Stimulated activated CD8-positive, alpha-beta memory T cell treated with anti-CD3 and anti-CD28 coated beads, Interleukin-4, amount 100 ng/mL, for 48 hours (primary cell): Measurements from ENCODE around the gene NLRP11.

ENCODE experiments used
- DNase-seq: peaks from one replicate; pipeline ENCODE4 v3.0.0-alpha.2; 2020

The NLRP11 gene

DNA sequence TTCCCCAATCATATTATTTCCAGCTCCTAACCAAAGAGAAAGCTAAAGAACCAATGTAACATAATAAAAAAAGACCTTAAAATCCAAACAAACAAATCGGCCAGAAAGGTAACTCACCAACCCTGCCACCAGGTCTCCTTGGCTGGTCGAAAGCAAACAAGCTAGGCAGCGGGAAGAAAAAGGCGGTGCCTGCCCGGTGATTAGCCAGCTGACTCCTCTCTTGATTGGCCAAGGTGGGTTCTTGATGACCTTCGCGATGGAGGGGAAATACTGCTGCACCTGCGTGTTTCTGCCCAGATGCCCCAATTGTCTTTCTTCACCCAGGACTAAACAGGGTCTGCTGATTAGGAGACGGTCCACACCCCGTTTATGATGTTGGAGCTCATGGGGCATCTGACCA, at the start of gene NLRP11:
Gene NLRP11 (minus strand): TSS at position 154 of the 400 bp plus-strand sequence. CDS start 13,825 bp downstream, outside the sequence.
- DNase-seq = no peak

DNA sequence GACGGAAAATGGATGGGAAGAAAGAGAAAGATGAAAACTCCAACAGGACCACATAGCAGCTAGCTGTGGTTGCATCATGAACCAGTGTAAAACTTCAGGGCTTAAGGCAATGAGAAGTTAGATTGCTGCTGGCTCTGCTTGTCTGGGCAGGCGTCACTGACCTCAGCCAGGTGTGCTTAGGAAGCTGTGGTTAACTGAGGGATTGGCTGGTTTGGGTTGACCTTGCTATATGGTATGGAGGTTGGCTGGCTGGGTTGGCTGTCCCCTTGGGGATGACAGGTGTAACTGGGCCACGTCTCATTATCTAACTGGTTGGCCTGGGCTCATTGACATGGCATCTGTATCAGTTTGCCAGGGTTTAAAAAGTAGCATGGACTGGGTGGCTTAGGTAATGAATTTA, 45.4 kb upstream of the NLRP11 start:
- no peak for DNase-seq

DNA sequence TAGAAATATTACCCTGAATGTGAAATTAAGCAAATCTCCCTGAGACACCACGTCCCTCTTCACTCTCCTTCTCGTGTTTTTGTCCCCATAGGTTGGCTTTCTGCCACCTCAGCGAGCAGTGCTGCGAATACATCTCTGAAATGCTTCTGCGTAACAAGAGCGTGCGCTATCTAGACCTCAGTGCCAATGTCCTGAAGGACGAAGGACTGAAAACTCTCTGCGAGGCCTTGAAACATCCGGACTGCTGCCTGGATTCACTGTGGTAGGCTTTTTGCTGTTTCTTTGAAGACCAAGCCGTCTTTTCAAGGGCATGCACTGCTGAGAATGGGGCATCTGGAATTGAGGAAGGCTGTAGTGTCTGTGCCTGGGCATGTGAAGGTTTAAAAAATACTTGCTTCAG, 38.9 kb upstream of the NLRP11 start:
- no peak for DNase-seq

DNA sequence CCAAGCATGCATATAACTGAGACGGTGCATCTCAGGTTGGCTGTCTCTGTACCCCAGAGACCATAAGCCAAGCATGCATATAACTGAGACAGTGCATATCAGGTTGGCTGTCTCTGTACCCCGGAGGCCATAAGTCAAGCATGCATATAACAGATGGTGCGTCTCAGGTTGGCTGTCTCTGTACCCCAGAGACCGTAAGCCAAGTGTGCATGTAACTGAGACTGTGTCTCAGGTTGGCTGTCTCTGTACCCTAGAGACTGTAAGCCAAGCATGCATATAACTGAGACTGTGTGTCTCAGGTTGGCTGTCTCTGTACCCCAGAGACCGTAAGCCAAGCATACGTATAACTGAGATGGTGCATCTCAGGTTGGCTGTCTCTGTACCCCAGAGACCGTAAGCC, 35.3 kb upstream of the NLRP11 start:
- DNase-seq = no peak

DNA sequence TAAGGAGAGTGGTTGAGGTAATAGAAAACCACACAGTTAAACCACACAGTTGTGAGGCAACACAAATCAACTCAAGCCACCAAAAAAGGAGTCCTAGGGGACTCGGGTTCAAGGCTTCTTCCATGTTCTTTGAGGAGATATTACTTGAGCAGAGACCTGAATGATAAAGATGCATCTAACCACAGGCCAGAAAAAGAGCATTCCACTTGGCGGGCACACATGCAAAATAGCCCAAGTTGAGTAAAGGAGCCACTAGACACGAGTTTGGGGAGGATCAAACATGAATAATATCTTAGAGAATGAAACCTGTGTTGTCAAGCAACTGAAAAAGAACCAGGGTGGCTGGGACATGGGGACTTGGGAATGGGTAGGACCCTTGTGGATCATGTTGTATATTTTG, 34.7 kb upstream of the NLRP11 start:
- no peak for DNase-seq

DNA sequence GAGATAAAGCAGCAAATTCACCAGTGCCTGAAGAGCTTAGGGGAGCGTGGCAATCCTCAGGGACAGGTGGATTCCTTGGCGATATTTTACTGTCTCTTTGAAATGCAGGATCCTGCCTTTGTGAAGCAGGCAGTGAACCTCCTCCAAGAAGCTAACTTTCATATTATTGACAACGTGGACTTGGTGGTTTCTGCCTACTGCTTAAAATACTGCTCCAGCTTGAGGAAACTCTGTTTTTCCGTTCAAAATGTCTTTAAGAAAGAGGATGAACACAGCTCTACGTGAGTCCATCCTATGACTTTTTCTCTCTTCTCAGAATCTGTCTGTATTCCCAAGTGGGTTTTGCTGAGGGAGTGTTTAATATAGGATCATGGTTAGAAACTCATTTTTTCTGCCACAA, 27.2 kb upstream of the NLRP11 start:
- DNase-seq = no peak

DNA sequence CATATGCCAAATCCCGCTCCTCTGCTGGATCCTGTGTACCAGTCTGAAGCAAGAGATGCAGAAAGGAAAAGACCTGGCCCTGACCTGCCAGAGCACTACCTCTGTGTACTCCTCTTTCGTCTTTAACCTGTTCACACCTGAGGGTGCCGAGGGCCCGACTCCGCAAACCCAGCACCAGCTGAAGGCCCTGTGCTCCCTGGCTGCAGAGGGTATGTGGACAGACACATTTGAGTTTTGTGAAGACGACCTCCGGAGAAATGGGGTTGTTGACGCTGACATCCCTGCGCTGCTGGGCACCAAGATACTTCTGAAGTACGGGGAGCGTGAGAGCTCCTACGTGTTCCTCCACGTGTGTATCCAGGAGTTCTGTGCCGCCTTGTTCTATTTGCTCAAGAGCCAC, 26.6 kb upstream of the NLRP11 start:
- no peak for DNase-seq

DNA sequence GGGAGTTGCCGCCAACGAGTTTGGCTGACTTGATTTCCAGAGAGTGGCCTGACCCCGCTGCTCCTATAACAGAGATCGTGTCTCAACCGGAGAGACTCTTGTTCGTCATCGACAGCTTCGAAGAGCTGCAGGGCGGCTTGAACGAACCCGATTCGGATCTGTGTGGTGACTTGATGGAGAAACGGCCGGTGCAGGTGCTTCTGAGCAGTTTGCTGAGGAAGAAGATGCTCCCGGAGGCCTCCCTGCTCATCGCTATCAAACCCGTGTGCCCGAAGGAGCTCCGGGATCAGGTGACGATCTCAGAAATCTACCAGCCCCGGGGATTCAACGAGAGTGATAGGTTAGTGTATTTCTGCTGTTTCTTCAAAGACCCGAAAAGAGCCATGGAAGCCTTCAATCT, 26.2 kb upstream of the NLRP11 start:
- no peak for DNase-seq

DNA sequence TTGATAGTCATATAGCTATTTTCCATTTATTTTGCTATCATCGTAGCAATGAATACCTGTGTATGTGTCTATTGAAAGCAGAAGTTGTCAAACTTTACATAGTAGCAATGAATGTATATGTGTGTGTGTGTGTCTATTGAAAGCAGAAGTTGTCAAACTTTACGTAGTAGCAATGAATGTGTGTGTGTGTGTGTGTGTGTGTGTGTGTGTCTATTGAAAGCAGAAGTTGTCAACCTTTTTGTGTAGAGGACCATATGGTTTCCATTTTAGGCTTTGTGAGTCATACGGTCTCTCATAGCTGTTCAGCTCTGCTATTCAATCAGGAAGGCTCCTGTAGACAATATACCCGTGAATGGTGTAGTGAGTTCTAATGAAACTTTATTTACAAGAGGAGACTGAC, 25.4 kb upstream of the NLRP11 start:
- DNase-seq = no peak

DNA sequence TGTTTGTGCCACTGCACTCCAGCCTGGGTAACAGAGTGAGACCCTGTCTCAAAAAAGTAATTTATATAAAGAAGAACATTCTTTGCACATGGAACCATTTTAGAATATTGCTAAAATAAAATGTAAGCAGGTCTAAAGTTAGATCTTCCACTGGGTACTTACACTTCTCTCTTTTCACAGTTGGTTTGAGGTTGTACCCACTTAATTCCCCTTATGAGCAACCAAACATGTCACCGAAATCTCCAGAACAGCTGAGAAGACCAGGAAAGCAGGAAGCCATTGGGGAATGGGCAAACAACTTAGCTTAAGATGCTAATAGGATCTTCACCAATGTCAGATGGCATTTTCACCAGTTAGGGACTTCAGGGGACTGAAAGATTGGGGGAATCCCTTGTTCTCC, 23.4 kb upstream of the NLRP11 start:
- no peak for DNase-seq

DNA sequence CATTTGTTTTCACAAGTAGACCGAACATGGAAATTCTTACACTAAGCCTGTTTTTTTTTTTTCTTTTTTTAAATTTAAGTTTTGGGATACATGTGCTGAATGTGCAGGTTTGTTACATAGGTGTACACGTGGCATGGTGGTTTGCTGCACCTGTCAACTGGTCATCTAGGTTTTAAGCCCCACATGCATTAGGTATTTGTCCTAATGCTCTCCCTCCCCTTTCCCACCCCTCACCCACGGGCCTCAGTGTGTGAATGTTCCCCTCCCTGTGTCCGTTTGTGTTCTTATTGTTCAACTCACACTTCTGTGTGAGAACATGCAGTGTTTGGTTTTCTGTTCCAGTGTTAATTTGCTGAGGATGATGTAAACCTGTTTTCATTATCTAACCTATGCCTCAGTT, 7.1 kb upstream of the NLRP11 start:
- no peak for DNase-seq

DNA sequence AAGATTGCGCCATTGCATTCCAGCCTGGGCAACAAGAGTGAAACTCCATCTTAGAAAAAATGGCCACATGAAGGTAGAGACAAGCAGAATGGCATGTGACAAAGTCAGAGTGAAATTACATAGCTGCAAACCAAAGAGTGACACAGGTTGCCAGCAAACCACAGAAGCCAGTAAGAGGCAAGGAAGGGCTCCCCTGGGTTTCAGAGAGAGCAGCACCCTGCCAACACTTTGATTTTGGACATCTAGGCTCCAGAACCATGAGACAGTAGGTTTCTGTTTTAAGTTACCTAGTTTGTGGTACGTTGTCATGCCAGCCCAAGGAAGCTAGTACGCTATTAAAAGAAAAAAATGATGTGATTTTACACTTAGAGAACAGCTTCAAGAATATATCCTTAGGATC, 6.5 kb upstream of the NLRP11 start:
- no peak for DNase-seq

DNA sequence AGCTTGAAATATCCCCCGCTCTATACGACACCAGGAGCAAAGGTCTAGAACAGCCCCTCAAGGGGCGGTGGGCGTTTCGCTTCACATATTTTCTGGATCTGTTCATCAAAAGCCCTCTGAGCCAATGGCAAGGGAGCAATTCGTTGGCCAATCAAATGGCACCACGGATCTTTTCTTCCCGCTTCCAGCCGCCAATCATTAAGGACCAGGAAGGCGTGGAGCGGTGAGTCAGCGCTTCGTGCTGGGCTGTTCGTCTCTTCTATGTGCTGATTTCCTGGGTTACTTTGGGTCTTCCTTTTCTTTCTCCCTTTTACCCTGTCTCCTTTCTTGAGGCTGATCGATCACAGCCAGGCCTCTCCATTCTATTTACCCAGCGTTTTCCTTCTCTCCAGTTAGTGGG, 4.5 kb upstream of the NLRP11 start, which contains the start of gene NLRP4:
Gene NLRP4 (plus strand): TSS at position 201 of the 400 bp plus-strand sequence. CDS start 15,541 bp downstream, outside the sequence.
- DNase-seq = no peak

DNA sequence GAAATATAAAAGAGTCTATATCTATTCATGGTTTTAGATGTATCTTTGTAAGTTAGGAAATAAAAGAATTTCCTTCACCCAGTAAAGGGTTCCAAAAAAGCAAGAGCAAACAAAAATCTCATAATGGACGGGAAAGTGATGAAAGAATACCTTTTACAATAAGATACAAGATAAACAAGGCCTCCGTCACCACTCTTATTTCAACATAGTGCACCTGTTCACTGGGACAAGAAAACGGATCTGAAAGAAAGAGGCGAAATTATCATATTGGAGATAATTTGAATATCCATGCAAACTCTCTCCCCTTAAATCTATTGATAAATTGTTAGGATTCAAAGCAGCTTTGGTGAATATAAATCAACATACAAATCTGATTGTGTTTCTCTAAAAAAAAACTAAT, 877 bp upstream of the NLRP11 start:
- DNase-seq = no peak

DNA sequence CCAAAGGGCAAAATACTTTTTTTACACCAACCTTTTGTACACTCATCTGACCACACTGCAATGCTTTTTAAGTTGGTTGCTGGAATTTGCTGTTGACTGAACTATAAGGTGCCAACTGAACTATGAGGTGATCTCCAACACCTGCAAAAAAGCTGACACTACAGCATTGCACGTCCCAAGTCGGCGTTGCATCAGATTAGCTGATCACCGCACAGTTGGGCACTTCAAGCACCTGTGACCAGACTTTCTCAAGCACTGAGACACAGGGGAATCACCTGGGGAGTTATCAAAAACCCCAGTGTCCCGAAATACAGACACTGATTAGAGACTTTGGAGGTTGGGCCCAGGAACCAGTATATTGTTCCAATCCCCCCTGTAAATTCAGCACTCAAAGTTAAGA, 1.1 kb downstream of the NLRP11 start:
- DNase-seq = no peak

DNA sequence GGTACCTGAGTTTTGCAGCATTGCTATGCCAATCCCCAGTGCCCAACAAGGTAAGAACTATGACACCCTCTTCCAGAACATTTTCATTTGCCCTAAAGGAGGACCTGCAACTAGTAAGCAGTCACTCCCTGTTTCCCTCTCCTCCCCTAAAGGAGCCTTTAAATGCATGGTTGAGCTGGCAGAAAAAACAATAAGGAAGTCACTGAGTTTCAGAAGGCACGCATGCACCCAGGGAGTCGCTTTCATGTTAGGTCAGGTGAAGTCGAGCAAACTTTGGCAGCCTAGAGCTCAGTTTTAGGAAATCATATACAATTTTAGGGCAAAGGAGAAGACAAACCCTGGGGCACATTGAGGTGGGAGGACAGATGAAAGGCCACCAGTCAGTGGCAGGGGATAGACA, 11.8 kb downstream of the NLRP11 start:
- no peak for DNase-seq

DNA sequence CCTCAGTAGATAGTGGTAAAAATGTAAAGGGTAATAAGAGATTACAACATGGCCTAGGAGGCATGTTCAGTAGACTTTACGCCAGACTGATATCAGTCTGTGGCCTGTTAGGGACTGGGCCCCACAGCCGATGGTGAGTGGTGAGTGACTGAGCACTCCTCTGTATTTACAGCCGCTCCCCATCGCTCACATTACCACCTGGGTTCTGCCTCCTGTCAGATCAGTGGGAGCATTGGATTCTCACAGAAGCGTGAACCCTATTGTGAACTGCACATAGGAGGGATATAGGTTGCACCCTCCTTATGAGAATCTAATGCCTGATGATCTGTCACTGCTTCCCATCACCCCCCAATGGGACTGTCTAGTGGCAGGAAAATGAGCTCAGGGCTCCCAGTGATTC, 17.9 kb downstream of the NLRP11 start:
- DNase-seq = no peak

DNA sequence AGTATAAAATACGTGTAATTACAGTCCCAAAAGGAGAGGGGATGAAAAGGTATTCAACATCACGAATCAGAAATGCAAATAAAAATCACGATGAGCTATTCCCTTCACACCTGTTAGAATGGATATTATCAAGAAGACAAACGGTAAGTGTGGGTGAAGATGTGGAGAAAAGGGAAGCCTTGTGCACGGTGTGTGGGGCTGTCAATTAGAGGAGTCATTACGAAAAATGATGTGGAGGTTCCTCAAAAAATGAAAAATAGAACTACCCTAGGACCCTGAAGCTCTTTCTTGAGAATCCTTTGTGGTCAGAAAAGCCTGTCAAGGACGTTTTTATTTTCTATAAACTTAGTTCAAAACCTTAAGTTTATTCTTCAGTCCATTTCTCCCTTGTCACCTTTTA, 19.4 kb downstream of the NLRP11 start:
- no peak for DNase-seq

DNA sequence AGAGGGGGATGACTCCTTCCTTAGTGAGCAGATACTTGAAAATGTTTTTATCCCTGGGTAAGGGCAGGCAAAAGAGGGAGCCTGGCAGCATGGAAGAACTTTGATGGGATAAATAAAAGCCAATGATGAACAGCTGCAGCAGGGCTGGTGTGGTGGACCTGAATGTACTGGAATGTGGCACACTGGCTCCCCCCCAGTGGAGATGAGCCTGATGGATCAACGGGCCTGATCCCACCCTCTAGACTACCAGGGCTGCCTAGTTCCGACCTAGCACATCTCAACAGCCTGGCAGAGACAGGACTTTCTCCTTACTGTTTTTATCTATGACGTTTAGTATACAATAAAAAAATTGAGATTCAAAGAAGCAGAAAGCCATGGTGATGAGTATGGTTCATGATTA, 20.5 kb downstream of the NLRP11 start:
- DNase-seq = no peak

DNA sequence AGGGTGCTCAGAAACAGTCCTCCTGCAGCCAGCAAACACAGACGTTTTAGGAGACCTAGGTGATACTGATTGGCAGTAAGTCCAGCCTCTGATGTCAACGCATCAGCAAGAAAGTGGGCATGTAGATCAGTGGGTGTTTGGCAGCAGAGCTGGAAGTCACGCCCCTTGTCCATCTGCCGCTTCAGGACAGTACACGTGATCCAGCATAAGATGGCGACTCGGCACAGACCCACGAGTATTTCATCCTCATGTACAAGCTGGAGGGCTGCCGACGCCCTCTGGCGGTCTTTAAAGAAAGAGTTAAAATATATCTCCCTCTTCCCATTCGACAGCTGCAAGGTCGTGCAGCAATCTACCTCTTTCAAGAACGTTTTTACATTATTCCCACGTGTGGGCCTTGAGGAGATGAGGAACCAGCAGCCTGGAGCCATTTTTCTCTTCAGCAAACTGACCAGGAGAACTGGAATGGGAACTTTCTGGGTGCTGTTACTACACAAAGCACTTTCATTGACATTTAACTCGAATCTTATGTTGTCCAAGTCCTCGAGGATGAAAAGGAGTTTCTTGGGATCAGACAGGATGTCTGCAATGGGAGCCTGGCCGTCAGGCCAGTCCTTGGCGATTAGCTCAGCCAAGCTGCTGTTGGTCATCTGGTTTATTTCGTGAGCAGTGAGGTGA, 22.3 kb downstream of the NLRP11 start:
- peak; percentile 57 for DNase-seq

DNA sequence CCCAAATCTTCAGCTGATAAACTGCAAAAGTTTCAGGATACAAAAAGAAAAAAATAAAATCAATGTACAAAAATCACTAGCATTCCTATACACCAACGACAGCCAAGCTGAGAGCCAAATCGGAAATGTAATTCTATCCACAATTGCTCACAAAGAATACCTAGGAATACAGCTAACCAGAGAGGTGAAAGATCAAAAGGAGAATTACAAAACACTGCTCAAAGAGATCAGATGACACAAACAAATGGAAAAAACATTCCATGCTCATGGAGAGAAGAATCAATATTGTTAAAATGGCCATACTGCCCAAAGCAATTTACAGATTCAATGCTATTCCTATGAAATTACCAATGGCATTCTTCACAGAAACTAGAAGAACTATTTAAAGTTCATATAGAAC, 29.5 kb downstream of the NLRP11 start:
- no peak for DNase-seq

DNA sequence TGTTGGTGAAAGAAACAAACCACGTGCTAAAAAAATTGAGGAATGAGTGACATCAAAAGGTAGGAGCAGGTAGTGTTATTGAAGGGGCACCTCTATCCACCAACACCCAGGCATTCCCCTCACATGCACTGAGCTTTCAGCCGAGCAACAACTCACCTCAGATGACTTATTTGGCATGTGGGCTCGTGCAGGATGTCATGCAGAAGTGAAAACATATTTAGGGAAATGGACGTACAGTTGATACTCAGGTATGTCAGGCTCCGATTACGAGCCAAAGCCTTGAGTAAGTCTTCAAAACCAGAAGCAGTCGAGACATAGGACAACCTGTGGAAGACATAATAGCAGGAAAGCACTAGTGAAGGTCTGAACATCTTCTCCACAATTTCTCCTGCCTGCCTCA, 30.4 kb downstream of the NLRP11 start:
- DNase-seq = no peak

DNA sequence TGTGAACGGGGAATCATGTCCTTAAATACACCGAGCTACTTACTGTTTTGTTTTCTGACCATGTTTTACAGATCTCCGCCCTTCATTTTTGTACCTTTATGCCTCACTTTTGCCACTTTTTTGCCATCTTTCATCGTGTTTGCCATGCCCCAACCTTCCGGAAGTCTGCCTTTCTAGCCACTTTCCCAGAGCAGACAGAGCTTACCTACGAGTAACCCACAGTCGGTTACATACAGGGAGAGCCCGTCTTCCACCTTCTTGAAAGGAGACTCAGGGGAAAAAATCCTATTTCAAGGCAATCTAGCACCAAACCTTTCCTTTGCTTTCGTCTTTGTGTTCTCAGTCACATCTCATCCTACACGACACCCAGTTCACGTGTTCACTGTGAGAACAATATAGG, 36.8 kb downstream of the NLRP11 start:
- DNase-seq = no peak

DNA sequence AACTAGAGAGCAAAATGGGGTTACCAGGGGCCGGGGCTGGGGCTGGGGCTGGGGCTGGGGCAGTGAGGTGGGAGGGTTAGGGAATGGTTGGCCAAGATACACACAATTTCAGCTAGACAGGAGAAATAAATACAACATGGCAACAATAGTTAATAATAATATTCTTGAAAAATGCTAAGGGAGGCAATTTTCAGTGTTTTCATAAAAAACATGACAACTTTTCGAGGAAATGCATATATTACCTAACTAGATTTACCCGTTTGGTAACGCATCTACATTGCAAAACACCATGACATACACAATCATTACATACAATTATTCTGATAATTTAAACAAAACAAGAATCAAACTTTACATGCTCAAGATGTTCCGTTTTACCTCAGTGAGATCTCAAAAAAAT, 50.7 kb downstream of the NLRP11 start:
- DNase-seq = no peak

DNA sequence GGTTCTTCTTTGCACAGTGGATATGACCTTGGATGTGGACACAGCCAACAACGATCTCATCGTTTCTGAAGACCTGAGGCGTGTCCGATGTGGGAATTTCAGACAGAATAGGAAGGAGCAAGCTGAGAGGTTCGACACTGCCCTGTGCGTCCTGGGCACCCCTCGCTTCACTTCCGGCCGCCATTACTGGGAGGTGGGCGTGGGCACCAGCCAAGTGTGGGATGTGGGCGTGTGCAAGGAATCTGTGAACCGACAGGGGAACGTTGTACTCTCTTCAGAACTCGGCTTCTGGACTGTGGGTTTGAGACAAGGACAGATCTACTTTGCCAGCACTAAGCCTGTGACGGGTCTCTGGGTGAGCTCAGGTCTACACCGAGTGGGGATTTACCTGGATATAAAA, 53.5 kb downstream of the NLRP11 start:
- no peak for DNase-seq

DNA sequence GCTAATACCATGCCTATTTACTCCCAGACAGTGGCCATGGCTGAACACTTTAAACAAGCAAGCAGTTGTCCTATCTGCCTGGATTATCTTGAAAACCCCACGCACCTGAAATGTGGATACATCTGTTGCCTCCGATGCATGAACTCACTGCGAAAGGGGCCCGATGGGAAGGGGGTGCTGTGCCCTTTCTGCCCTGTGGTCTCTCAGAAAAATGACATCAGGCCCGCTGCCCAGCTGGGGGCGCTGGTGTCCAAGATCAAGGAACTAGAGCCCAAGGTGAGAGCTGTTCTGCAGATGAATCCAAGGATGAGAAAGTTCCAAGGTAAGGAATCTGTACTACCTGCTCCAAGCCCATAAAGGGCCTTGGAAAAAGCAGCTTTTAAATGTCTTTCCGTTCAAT, 54.3 kb downstream of the NLRP11 start:
- peak; percentile 43 for DNase-seq
